ENCODE results near the gene ACSL1. TPM values are rescaled to one million over a fixed set of nuclear protein-coding genes. Genes with fewer than 3 reads are reported as not detected.

ACSL1 gene
- total and polyA plus RNA-seq, 2 experiments from 2014 or later, result 6.2 to 13.1 TPM

DNA sequence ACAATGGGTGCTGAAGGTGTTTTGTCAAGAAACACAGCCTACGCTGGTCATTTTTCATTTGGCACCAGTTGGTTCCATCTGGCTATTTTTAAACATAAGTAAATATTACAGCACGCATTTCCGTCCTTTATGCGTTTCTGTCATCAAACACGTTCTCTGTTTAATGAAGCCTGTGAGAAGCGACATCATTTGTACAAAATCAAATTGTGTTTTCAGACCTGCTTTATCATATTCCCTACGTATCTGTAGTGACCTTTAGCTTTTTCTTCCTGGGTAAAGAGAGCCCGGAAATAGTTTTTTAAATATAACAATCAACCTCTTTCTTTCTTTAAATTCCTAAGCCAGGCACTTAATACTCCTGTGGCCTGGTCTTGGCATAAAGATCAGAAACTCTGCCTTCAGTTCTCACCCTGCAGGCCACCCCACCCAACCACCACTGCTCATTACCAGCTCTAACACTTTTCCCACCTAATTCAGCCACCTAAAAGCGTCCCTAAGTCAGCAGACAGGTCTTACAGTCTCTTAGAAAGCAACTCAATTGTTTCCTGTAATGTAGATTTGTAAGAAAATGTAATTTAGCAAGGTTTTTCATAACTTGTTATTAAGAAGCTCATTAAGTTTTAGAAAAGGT, 30.4 kb downstream of the ACSL1 start (continued):
- TF ChIP-seq, protein P1, sequence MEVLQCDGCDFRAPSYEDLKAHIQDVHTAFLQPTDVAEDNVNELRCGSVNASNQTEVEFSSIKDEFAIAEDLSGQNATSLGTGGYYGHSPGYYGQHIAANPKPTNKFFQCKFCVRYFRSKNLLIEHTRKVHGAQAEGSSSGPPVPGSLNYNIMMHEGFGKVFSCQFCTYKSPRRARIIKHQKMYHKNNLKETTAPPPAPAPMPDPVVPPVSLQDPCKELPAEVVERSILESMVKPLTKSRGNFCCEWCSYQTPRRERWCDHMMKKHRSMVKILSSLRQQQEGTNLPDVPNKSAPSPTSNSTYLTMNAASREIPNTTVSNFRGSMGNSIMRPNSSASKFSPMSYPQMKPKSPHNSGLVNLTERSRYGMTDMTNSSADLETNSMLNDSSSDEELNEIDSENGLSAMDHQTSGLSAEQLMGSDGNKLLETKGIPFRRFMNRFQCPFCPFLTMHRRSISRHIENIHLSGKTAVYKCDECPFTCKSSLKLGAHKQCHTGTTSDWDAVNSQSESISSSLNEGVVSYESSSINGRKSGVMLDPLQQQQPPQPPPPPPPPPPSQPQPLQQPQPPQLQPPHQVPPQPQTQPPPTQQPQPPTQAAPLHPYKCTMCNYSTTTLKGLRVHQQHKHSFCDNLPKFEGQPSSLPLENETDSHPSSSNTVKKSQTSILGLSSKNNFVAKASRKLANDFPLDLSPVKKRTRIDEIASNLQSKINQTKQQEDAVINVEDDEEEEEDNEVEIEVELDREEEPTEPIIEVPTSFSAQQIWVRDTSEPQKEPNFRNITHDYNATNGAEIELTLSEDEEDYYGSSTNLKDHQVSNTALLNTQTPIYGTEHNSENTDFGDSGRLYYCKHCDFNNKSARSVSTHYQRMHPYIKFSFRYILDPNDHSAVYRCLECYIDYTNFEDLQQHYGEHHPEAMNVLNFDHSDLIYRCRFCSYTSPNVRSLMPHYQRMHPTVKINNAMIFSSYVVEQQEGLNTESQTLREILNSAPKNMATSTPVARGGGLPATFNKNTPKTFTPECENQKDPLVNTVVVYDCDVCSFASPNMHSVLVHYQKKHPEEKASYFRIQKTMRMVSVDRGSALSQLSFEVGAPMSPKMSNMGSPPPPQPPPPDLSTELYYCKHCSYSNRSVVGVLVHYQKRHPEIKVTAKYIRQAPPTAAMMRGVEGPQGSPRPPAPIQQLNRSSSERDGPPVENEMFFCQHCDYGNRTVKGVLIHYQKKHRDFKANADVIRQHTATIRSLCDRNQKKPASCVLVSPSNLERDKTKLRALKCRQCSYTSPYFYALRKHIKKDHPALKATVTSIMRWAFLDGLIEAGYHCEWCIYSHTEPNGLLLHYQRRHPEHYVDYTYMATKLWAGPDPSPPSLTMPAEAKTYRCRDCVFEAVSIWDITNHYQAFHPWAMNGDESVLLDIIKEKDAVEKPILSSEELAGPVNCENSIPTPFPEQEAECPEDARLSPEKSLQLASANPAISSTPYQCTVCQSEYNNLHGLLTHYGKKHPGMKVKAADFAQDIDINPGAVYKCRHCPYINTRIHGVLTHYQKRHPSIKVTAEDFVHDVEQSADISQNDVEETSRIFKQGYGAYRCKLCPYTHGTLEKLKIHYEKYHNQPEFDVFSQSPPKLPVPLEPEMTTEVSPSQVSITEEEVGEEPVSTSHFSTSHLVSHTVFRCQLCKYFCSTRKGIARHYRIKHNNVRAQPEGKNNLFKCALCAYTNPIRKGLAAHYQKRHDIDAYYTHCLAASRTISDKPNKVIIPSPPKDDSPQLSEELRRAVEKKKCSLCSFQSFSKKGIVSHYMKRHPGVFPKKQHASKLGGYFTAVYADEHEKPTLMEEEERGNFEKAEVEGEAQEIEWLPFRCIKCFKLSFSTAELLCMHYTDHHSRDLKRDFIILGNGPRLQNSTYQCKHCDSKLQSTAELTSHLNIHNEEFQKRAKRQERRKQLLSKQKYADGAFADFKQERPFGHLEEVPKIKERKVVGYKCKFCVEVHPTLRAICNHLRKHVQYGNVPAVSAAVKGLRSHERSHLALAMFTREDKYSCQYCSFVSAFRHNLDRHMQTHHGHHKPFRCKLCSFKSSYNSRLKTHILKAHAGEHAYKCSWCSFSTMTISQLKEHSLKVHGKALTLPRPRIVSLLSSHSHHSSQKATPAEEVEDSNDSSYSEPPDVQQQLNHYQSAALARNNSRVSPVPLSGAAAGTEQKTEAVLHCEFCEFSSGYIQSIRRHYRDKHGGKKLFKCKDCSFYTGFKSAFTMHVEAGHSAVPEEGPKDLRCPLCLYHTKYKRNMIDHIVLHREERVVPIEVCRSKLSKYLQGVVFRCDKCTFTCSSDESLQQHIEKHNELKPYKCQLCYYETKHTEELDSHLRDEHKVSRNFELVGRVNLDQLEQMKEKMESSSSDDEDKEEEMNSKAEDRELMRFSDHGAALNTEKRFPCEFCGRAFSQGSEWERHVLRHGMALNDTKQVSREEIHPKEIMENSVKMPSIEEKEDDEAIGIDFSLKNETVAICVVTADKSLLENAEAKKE (CRISPR knock-in tag; IDR thresholded peaks at IDR 0.05), result no peak
- TF ChIP-seq ZNF114 (CRISPR knock-in tag; IDR thresholded peaks at IDR 0.05), result no peak
- TF ChIP-seq JUNB (IDR thresholded peaks at IDR 0.05; ENCODE audit: unreplicated experiment), result no peak
- TF ChIP-seq, protein P2, sequence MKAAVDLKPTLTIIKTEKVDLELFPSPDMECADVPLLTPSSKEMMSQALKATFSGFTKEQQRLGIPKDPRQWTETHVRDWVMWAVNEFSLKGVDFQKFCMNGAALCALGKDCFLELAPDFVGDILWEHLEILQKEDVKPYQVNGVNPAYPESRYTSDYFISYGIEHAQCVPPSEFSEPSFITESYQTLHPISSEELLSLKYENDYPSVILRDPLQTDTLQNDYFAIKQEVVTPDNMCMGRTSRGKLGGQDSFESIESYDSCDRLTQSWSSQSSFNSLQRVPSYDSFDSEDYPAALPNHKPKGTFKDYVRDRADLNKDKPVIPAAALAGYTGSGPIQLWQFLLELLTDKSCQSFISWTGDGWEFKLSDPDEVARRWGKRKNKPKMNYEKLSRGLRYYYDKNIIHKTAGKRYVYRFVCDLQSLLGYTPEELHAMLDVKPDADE (IDR thresholded peaks at IDR 0.05), result no peak
- TF ChIP-seq EZH2phosphoT487 (IDR thresholded peaks at IDR 0.05; ENCODE audit: unreplicated experiment), result no peak
- no peak for TF ChIP-seq NANOG (IDR thresholded peaks at IDR 0.05; ENCODE audit: borderline replicate concordance)

DNA sequence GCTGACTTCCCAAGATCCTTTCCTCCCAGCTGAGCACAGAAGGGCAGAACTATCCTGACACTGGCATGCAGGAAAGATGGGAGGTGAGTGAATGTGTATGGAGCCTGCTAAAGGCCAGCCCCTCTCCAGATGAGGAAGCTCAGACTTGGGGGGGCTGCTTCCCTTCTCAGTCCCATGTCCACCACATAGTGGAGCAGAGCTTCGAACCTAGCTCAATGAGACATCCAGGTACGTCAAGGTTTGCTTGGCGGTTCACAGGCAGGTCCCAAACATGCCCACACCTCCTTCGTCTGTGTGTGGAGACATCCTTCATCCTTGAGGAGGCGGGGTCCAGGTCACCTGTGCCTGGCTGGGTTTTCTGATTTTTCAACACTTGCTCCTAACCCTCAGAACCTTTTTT, 31.3 kb downstream of the ACSL1 start:
- Histone ChIP-seq H3K4me3 (no peak overlapping the region), H3F3A (replicated peaks; ENCODE audit: low read depth) (no peaks in the 10 kb centered on the region), H4K20me1 (replicated peaks; ENCODE audit: insufficient read depth) (no peaks in the 10 kb centered on the region), H3K4me1 (ENCODE audit: insufficient read depth) (peaks cover 13% of the 10 kb centered on the region), H3K36me3 (ENCODE audit: insufficient read depth) (peaks cover 4% of the 10 kb centered on the region; the same call in 1 of the 2 replicates), H2AFZ (no peak overlapping the region), H3K27ac (ENCODE audit: low read depth) (no peak overlapping the region), H3K4me2 (no peak overlapping the region), H3K79me2 (replicated peaks; ENCODE audit: insufficient read depth) (no peaks in the 10 kb centered on the region), H3K9me2 (ENCODE audit: insufficient read depth) (peaks cover 4% of the 10 kb centered on the region; the same call in 1 of the 2 replicates), H3K27me3 (ENCODE audit: insufficient read depth) (no peaks in the 10 kb centered on the region)
- no peak for DNase-seq (ENCODE audit: low spot score)
- Mint-ChIP-seq H3K27me3 (ENCODE audit: insufficient read depth, low read depth, poor library complexity) (peaks cover 8% of the 10 kb centered on the region), H3K4me1 (peaks cover 14% of the 10 kb centered on the region), H3K9me3 (0 out of 3 replicates have a peak, but pooled peaks cover 4% of the 10 kb centered on the region), H3K27ac (no peak overlapping the region), H3K4me3 (no peak overlapping the region), H3K36me3 (ENCODE audit: low read depth) (peaks cover 3% of the 10 kb centered on the region; the same call in 1 of the 3 replicates)
- no peak for ATAC-seq
- TF ChIP-seq ZNF331 (CRISPR knock-in tag; IDR thresholded peaks at IDR 0.05; ENCODE audit: low read depth), result no peak

Measured in GM23338 (cell line).